Occipital lobe (tissue), 2 donors: ENCODE measurements around the gene ST6GALNAC4. TPM values are rescaled to one million over a fixed set of nuclear protein-coding genes. Genes with fewer than 3 reads are reported as not detected.

ENCODE experiments used
- DNase-seq: peaks from one replicate; lab custom pipeline; 2025; lab: John Stamatoyannopoulos, UW
- total RNA-seq: library from RNA; depleted of rRNA; stranded (reverse); fragments of >200 nt; gene quantifications from one replicate; pipeline ENCODE4 v1.2.3, GENCODE V29; 2014

ST6GALNAC4 gene
- total RNA-seq, 1 donor from 2014 or later = 10.5 TPM

DNA sequence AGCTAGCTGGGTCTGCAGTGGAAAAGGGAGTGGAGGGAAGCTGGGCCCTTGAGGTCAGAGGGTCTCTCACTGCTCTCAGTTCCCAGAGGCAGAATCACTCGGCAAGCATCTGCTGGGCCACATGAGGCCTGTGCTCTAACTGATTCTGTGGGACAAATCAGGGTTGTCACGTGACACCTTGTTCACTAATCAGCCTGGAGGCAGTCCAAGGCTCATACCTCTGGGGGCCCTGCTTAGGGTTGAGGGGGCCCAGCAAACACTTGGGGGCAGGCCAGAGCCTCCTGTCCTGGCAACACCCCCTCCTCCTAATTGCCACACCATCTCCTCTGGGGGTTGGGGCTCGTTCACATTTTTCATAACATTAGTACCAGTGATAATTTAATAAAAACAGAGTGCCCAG lies 29.9 kb upstream of the ST6GALNAC4 start:
- DNase-seq = no peak

DNA sequence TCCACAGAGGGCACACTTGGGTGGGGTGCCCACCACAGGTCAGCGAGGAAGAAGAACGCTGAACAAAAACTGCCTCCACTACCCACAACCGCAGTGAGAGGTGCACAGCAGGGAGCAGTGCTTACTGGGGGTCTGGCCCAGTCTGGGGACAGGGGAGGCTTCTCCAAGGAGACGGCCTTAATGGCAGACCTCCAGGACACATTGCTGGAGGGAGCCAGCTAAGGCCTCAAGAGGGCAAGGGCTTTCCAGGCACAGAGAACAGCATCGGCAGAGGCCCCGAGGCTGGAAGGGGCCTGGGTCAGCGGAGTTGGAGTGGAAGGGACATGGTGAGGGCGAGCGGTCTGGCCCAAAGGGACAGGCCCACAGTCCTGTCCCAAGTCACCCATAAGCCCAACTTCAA lies 29.1 kb upstream of the ST6GALNAC4 start:
- no peak for DNase-seq

DNA sequence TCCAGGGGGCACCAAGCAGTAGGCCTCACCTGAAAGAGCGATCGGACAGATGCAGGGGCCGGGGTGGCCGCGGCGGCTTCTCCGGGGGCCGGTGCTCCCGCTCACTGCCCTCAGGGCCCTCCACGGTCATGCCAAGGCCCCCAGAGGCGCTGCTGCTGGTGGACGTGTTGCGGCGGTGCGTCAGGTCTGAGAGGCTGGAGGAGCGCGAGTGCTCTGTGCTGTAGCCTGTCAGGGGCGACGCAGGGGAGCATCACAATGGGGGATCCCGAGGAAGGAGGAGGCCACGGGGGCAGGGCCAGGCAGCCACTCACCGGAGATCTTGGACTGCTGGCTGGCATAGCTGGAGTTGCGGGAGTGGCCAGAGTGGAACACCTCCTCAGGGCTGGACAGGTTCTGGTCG lies 28.5 kb upstream of the ST6GALNAC4 start:
- no peak for DNase-seq

DNA sequence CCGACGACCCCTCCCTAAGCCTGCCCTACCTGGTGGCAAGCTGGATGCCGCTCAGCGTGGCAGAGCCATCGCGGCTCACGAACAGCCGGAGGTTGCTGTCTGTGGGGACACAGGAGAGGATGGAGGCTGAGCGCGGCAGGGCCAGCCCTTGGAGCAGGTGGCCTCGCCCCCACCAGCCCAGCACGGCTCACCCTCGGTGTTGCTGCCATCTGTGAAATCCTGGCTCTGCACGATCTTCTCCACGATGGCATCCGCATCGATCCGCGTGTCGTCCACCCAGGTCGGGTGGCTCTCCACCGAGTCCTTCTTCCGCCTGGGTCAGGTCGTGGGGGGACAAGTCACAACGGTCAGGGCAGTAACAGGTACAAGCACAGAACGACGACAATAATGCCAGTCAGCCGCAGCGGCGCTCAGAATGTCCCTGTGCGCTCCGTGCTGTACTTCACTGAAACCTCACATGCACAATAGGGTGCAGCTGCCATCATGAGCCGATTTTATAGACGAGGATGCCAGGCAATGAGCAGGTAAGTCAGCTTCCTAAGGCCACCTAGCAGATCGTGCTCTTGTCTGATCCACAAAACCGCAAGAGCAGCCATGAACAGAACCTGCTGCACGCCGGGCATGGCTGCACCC lies 27.9 kb upstream of the ST6GALNAC4 start:
- no peak for DNase-seq

DNA sequence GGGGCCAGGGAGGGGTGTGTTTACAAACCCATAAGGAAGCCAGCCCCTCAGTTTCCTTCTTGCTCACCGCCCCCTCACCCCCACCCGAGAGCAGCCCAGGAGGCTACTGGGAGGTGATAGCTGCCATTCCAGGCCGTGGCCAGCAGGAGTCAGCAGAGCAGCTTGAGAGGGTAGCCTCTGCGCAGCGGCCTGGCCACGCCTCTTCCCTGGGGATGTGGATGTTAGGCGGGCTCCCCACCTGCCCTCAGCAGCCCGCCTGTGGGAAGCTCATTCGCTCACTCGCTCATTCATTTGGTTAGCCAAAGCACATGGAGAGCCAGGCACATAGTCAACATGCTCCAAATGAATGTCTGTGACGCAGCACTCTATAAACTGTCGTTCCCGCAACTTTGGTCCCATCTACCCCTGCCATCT lies 26.9 kb upstream of the ST6GALNAC4 start:
- DNase-seq = peak; percentile 79

DNA sequence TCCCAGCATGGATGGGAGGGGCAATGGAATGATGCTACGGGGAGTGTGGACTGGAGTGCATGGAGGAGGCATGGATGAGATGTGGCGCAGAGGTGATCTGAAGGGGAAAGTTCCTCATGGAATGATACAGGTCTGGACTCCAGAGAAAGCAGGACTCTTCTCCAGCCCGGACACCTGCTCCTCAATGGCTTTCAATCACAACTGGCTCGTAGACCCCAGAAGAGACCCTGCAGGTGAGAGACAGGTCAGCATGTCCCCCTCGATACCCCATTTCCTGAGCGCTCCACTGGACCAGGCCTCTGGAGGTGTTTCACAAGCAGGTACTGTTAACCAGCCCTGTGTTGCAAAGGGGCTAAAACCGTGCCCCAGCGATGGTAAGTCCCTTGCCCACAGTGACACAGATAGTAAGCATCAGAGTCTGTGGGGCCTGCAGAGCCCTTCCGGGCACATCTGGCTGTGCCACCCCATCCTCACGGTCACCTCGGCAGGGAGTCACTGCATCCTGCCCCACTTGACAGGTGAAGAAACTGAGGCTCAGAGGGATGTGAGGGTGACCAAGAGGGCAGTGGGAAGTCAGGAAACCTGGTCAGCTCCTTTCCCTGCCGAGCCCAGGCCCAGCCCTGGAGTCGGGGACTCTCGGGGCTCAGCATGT lies 26.3 kb upstream of the ST6GALNAC4 start:
- DNase-seq = no peak

DNA sequence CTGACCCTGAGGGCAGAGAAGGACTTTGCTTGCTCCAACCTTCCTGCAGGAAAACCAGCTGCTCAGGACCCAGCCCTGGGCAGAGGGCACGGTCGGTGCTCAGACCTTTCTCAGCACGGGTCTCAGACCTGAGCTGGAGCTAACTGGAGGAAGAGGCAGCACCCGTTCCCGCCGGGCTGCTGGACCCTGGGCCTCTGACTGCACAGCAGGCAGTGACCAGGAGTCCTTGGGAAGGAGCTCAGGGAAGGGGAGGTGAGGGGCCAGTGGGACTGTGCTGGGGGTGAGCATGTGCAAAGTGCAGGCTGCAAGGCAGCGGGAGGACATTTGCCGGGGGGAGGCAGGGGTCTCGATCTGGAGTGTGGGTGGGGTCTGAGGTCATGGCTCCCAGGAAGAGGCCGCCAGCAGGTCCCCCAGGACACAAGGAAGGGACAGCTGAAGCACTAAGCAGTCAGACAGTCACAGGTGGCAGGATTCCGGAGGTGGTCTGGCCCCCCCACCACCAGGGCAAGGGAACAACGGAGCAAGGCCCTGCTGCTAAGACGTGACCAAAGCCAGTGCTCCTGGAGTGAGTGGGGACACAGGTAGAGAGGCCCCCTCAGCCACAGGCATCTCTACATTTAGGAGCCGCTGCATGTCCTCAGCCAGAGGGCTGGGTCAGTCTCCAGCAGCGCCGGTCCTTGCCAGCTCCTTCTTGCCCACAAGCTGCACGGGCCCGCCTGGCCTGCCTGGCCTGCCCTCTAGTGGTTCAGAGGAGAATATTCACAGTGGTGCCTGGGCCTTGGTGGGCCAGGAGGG lies 25.6 kb upstream of the ST6GALNAC4 start:
- no peak for DNase-seq

DNA sequence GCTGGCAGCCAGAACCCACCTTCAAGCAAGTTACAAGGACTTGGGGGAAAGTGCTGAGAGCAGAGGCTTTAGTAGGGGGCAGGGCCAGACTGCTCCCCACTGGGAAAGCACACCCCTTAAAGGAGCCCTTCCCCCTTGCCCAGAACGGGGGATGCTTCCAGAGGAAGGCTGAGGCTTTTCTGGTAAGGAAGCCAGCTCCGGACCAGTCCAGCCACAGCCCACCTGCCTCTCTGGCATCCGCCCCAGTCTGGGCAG lies 25.0 kb upstream of the ST6GALNAC4 start:
- DNase-seq = no peak

DNA sequence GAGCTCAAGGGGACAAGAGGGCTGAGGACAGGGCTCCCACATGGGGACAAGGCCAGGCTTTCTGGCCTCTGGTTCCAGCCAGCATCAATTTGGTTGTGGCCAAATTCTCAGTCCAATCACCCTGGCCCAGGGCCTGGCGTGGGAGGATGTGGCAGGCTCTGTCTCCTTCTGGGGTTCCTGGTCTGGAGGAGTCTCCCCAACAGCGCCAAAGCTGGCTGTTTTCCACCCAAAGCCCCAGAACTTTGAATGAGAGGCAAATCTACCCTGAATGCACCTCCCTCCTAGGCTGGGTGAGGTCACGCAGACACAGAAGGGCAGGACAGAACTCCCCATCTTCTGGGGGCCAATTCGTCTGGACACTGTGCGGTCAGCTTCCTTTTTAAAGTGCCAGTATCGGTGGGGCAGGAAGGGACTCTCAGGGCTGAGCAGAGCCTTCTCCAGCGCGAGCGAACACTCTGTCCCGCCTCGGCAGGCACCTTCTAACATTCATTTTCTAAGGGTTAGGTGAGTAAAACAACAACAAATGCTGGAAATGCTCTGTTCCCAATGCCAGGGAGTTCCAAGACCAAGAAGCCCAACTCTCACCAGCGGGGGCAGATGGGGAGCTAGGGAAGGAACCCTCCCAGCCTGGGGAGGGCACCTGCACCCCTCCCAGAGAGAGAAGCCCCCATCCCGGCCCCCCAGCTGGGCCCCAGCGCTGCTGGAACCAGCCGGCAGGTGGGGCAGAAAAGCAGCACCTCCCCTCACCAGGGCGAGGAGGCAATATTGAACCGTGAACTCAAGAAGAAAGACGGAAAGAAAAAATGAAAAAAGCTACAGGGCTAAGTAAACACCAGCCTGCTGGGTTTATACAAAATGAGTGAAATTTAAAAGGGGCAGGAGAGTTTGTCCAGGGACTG lies 24.5 kb upstream of the ST6GALNAC4 start:
- DNase-seq = no peak

DNA sequence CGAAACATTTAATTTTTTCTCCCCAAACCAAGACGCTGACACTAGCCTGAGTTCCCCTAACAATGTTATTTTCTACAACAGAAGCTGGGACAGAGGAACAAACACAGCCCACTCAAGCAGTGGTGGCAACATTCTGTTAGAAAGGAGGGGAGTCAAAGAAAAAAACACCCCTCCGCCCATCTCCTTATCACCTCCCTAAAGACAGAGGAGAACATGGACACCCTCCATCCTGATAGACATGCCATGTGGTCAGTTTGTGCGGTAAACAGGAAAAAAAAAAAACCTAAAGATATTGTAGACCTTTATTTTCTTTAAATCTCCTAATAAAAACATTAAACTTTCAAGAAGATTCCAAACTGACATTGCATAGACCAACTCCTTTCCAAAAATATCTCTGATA lies 23.8 kb upstream of the ST6GALNAC4 start:
- no peak for DNase-seq

DNA sequence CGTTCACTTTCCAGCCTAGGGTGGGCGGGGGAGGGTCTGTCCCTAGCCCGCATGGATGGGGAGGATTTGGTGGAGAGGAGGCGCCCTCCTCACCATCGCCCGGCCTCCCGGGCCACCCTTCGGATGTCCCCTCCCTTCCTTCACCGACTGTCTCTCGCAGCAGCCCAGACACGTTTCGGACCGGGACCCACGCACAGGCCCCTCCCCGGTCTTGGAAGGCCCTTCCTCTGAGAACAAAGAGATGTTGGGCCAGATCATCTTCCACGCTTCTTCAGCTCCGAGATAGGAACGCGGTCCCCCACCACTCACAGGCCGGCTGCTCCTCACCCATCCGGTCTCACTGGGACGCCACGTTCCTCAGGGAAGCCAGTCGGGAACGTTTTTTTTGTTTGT lies 21.5 kb upstream of the ST6GALNAC4 start:
- DNase-seq = no peak

DNA sequence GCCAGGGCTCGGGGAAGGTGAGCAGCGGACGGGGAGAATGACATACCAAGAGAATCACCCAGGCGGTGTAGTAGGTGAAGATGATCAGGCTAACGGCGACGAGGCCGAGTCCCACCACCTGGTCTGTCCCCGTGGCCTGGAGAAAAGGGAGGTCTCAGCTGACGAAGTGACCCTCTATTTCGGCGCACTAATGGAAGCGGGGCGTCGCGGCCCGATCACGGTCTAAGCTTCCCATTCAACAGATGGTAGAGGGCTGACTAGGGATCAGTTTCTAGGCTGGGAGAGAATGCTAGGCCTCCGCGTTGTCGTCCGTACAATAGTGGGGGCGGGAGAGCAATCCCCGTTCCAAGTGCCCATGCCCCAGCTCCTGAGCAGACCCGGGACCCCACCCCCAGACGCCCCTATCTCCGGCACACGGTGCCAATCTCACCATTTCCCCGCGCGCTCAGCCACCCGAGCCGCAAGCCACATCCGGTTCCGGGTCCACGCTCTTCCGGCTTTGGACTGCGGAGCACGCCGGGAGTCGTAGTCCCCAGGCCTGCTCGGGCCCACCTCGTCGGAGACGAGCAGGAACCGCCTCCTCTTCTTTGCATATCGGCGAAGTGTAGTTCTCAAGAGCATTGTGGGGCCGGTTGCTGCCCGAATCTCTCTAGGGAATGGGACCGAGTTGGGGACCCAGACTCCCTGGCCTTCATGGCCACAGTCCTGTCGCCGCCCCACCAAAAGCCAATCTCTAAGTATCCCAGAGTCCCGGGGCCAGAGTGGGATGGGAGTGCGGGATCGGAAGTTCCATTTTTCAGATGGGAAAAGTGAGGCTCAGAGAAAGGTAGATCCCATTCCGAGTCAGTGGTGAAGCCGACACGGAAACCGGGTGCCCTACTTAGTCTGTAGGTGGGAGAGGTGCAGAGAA lies 20.8 kb upstream of the ST6GALNAC4 start, which contains the start of gene DPM2:
DPM2 (minus strand) TSS at position 467 of the 910 bp plus-strand sequence; CDS start at position 433, 34 bp downstream.
- DNase-seq = peak; percentile 66

DNA sequence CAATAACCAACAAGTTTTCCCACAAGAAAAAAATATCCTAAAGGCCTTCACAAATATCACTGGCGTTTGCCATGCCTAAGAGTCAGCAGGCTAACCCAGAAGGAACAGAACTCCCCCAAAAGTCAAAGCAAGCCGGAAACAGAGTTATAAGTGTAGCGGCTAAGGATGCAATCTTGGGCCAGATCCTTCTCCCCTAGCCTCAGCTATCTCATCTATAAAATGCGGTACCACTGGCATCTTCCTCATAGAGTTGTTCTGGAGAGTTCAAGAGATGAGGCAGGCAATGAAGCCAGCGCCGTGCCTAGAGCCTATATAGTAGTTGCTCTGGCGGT lies 20.2 kb upstream of the ST6GALNAC4 start:
- DNase-seq = no peak

DNA sequence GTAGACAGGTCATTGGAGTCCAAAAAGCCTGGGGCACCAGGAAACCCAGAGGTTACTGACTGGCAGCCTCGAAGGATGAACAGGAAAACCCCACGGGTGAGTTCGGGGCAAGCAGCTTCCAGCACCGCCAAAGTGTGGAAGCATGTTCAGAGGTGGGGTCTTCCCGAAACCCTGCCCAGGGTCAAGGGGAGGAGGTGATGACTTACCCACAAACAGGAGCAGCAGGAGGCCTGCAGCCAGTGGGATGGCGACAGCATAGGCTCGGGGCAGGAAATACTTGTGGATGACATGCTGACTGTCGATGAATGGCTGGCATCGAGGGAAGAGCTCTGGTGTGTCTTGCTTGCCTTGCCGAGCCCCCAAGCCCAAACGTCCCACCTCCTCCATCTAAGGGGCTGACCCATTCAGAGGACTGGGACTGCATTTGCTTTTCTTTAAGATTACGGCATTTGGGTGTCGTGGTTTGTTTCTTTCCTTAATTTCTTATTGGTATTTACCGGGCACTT lies 19.6 kb upstream of the ST6GALNAC4 start:
- no peak for DNase-seq

DNA sequence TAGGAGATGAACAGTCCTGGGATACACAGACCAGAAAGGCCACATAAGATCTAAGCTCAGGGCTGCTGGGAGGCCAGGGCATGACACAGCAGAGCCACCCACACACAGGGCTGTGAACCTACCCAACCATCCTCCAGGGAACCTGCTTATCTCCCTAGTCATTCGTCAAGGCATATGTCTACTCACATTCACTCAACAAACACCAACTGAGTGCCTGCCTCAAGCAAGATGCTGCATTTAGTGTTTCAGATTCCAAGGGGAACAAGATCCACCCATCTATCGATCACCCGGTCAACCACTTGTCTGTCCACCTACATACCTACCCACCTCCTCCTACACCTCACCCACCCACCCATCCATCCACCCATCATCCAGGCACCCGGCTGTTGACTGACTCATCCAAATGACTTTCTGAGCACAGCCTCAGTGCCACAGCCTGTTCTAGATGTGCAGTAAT lies 19.0 kb upstream of the ST6GALNAC4 start:
- no peak for DNase-seq

DNA sequence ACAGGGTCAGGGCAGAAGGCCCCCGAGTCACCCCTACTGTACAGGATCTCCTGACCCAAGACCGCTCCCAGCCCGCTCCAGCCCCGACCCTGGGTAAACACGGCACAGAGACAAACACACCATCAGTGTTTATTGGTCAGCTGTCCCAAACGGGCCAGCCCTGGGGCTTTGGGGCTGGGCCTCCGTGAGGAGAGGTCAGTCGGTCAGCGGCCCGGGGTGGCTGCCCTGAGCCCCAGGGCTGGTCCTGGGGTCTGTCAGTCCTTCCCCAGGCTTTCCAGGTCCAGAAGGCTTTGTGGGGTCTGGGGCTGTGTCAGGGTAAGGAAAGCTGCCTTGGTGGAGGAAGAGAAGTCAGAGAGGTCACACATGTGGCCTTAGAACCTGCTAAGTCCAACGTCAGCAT lies 18.1 kb upstream of the ST6GALNAC4 start:
- DNase-seq = no peak

DNA sequence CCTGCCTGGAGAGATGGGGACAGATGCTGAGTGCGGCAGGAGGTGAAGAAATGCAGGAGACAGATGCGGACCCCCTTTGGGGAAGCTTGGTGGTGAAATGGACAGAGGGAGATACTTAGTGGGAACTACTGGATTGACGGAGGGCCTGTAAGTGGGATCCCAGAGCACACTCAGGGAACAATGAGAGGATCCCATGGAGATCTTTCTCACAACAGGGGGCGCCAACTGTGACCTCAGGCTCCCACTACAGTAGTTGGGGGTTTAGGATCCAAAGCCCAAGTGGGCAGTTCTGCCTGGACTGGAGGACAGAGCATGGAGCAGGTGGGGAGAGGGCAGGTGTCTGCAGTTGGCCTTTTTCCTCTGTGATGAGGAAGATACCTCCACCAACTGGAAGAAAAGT lies 17.4 kb upstream of the ST6GALNAC4 start:
- DNase-seq = no peak

DNA sequence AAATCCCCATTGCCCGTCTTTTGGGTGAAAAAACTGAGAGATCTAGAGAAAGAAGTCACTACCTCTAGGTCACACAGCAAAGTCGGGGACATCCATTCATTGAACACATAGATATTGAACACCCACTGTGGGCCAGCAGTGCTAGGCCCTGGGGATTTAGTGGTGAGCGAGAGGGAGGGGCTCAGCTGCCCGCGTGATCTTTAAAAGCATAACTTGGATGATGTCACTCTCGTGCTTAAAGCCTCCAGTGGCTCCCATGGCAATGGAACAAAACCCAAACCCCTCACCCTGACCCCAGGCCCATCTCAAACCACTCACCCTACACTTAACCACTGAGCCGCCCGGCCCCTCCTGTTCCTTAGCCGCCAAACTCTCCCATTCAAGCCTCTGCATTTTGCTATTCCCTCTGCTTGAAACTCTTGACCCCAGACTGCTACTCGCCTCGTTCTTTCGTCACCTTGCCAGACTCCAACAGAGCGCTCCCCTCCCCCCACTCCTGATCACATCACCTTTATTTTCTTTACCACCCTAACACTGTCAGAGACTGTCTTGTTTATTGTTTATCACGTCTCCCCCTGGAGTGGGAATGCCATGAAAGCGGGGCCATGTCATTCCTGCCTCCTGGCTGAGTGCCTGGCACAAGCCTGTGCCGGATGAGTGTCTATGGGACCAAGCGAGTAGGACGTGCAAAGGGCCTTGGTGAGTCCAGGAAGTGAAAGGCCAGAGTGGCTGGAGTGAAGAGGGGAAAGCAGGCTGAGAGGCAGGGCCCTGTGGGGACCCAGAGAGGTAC lies 14.4 kb upstream of the ST6GALNAC4 start:
- no peak for DNase-seq

DNA sequence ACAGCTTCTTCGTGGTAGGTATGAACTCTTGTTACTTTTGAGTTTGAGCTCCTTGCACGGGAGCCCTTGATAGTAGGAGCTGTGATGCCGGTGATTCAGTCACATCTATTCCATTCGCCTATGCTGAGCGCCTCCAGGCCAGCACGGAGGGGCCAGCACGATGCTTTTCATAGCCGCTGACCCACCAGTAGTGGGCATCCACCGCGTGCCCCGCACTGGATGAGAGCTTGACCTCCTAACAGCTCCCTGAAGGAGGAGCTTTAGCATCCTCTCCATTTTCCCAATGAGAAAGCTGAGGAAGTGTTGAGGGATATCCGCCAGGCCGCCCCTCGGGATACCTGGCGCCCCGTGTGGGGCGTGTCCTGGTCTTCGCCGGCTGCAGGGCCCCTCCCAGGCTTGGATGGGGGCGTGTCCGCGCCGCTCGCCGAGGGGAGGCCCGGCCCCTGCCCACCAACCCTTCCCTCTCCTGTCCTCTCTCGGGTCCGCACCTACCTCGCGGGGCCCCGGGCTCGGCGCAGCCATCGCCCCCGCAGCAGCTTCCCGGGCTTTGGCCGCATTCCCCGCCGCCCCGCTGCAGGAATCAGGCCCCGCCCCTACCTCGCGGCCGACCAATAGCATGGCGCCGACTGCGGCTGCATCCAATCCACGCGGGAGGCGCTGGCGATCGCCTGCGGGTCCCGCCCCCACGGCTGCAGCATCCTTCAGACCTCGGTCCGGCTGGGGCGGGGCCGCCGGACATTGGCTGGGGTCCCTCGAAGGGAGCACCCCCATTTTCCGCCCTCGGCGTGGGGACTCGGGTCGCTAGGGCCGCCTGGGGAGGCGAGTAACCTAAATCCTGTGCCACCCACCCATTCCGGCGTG lies 13.6 kb upstream of the ST6GALNAC4 start, which contains the start of gene PIP5KL1:
PIP5KL1 (minus strand) TSS at position 547 of the 861 bp plus-strand sequence; CDS start at position 522, 25 bp downstream.
- DNase-seq = peak; percentile 79
